HG02981 (cell line): ENCODE results near the gene GNGT1.

Experiments used
- ATAC-seq: cut with Tn5 transposase; IDR thresholded peaks from one replicate; pipeline ENCODE4 v1.9.1; 2021; ENCODE audit warnings: mild to moderate bottlenecking, moderate library complexity; ENCODE audit not compliant: unreplicated experiment

Gene GNGT1

GRCh38 chr7:93938293-93938692, 31.9 kb downstream of the GNGT1 start:
- ATAC-seq, result no peak

DNA sequence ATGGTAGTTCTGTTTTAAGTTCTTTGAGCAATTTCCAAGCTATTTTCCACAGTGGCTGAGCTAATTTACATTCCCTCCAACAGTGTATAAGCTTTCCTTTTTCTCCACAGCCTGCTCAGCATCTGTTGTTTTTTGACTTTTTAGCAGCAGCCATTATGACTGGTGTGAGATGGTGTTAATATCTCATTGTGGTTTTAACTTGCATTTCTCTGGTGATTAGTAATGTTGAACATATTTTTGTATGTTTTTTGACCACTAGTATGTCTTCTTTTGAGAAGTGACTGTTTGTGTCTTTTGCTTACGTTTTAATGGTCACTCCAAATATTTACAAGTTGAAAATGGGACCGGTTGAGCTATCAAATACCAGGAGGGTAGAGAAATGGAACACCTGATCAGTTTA, 35.6 kb downstream of the GNGT1 start:
- ATAC-seq, result no peak

GRCh38 chr7:93943816-93944540, 37.6 kb downstream of the GNGT1 start:
- no peak for ATAC-seq

GRCh38 chr7:93944673-93945072, 38.3 kb downstream of the GNGT1 start:
- no peak for ATAC-seq

- no peak for ATAC-seq
Observed at GRCh38 chr7:93945083-93945482, 38.7 kb downstream of the GNGT1 start.

DNA sequence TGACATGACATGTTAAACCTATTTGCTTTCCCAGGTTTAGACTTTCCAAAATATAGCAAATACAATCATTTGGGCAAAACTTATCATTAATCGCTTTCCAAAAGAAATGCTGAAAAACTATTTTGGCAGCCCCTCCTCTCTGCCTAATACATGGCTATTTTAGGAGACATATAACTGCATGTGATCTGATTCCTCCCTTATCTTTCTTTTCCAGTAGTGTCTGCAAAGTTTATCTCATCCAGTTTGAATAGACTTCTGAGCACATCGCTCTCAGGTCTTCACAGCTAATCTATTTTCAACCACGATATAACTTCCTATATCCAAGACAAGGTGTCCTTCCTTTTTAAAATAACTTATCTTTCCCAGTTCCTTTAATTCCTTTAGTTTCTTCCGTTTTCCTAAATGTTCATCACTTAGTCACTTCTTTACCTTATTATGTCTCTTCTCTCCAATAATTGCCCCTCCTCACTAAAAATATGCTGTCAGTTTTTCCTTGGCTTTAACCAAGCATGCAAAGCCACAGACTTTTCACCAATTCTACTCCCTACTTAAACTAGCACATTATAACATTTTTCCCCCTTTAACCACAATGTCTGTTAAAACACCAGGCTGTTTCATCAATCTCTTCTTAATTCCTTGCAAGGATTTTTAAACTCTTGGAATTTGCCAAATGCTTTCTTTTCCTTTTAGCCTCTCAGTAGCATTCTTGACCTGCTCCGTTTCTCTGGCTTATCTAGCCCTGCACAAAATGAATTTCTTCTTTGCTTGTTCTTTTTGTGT, 39.6 kb downstream of the GNGT1 start:
- ATAC-seq, result no peak

DNA sequence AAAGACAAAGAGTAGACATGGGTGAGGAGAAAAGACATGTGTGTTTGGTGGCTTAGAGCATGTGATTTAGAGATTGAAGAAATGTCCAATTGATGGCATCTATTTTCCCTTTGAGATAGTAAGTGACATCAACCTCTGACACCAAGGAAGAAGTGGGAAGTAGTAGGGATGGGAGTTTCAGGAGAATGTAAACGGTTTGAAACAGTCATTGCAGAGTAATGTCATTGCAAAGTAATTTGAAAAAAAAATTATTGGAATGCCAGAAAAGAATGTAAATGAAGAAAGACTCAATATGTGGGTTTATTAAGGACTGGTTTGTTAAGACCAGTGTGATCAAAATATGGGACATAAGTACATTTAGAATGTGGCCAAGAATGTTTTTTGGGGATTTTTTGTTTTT, 41.7 kb downstream of the GNGT1 start:
- no peak for ATAC-seq

DNA sequence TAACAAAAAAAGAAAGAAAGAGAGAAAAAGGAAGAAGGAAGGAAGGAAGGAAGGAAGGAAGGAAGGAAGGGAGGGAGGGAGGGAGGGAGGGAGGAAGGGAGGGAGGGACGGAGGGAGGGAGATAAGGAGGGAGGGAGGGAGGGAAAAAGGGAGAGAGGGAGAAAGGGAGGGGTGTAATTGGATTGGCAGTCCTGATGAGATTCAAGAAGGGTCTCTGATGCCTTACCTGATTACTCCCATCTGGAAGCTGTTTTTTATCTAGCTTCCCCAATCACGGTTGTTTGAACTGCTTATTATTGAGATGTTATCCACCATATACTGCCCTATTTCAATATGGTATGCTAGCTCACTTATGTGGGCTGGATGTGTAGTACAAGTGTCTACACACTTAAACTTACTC, 42.5 kb downstream of the GNGT1 start:
- ATAC-seq, result no peak

GRCh38 chr7:93949423-93949822, 43.1 kb downstream of the GNGT1 start:
- no peak for ATAC-seq

GRCh38 chr7:93955304-93955703, 48.9 kb downstream of the GNGT1 start:
- no peak for ATAC-seq

GRCh38 chr7:93957767-93958166, 51.4 kb downstream of the GNGT1 start:
- no peak for ATAC-seq

- ATAC-seq, result no peak
Observed at GRCh38 chr7:93958216-93958615, 51.8 kb downstream of the GNGT1 start.

GRCh38 chr7:93958651-93959050, 52.3 kb downstream of the GNGT1 start:
- ATAC-seq, result no peak
